CD4-positive, alpha-beta T cell treated with Interleukin-1 beta for 1 hour (primary cell): ENCODE data around the gene MMD.
"Not testable (repeated sequence)": the region's sequence is repeated elsewhere in the genome, so short reads cannot be mapped to it uniquely, and the experiment has no call there.

Source experiments
- DNase-seq, 2 donors: peaks; one replicate each; pipeline ENCODE4 v3.0.0-alpha.2; 2020 to 2022

Gene MMD

GRCh38 chr17:55421179-55421934 lies at the start of gene MMD:
Gene MMD, minus strand, starts transcription at chr17:55421835. Its CDS starts 140 bp downstream, at chr17:55421695.
- DNase-seq, result no peak

GRCh38 chr17:55466671-55467070 lies 45.0 kb upstream of the MMD start:
- DNase-seq, result no peak

- not testable (repeated sequence) for DNase-seq
Observed at GRCh38 chr17:55465771-55466170, 44.1 kb upstream of the MMD start.

- no peak for DNase-seq
Observed at GRCh38 chr17:55463600-55463999, 42.0 kb upstream of the MMD start.

- DNase-seq, result no peak
Observed at GRCh38 chr17:55462711-55463110, 41.1 kb upstream of the MMD start.

GRCh38 chr17:55462234-55462633 lies 40.6 kb upstream of the MMD start:
- no peak for DNase-seq

GRCh38 chr17:55458978-55459377 lies 37.3 kb upstream of the MMD start:
- no peak for DNase-seq

- no peak for DNase-seq
Observed at GRCh38 chr17:55458287-55458900, 36.8 kb upstream of the MMD start.

GRCh38 chr17:55456307-55457240 lies 34.9 kb upstream of the MMD start:
- DNase-seq, result no peak

GRCh38 chr17:55454906-55455474 lies 33.4 kb upstream of the MMD start:
- no peak for DNase-seq

GRCh38 chr17:55453839-55454557 lies 32.4 kb upstream of the MMD start:
- DNase-seq, result no peak

- DNase-seq, result no peak
Observed at GRCh38 chr17:55452139-55452790, 30.6 kb upstream of the MMD start.

- no peak for DNase-seq
Observed at GRCh38 chr17:55451758-55452138, 30.1 kb upstream of the MMD start.

GRCh38 chr17:55451203-55451641 lies 29.6 kb upstream of the MMD start:
- no peak for DNase-seq

GRCh38 chr17:55450232-55450825 lies 28.7 kb upstream of the MMD start:
- DNase-seq, result no peak

GRCh38 chr17:55448681-55449080 lies 27.0 kb upstream of the MMD start:
- no peak for DNase-seq

GRCh38 chr17:55446581-55447205 lies 25.1 kb upstream of the MMD start:
- DNase-seq, result no peak

- DNase-seq, result not testable (repeated sequence)
Observed at GRCh38 chr17:55446004-55446403, 24.4 kb upstream of the MMD start.

GRCh38 chr17:55444471-55445441 lies 23.1 kb upstream of the MMD start:
- no peak for DNase-seq

GRCh38 chr17:55443904-55444303 lies 22.3 kb upstream of the MMD start:
- DNase-seq, result no peak
